ENCODE data around the gene TBC1D22B. TPM values are rescaled to one million over a fixed set of nuclear protein-coding genes. Genes with fewer than 3 reads are reported as not detected.

Gene TBC1D22B
- total RNA-seq, 1 experiment from 2014 or later = 9.1 TPM

DNA sequence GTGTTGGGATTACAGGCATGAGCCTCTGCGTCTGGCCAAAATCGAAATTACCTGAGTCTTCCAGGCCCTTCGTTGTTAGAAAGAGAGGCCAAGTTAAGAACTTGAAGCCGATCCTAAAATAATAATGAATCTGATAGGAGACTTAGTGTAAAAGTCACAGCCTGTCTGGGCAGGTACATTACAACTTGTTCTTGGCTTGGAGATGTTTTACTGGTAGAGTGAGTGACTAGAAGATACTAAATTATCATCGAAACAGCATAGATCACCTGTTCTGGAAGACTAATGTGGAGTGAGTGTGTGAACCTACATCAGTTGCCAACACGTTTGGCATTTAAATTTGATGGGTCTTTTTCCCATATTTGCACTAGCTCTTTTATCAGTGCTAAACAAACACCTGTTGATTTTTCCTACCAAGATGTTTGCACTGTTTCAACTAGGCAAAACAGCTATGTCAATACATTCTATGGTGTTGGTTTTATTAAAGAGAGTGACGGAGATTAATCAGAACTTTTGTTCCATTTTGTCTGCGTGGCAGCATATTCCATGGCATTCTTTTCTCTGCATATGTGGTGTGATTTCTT lies 5.0 kb downstream of the TBC1D22B start:
- Histone ChIP-seq H3K27ac (ENCODE audit: low read length) (no peak overlapping the region), H3K9me3 (ENCODE audit: low read length) (no peaks in the 10 kb centered on the region), H3K9me2 (replicated peaks; ENCODE audit: low read length) (no peaks in the 10 kb centered on the region), H3K9ac (ENCODE audit: low read length) (no peak overlapping the region), H3K4me1 (ENCODE audit: insufficient read depth, low read length) (peaks cover 17% of the 10 kb centered on the region), H3K4me3 (ENCODE audit: low read length) (no peak overlapping the region), H3K4me2 (ENCODE audit: low read length) (no peak overlapping the region), H2AFZ (ENCODE audit: low read length) (no peak overlapping the region), H3F3A (ENCODE audit: low read length, unreplicated experiment) (no peaks in the 10 kb centered on the region), H3K36me3 (ENCODE audit: low read depth, low read length) (no peaks in the 10 kb centered on the region), H4K20me1 (ENCODE audit: low read length) (no peaks in the 10 kb centered on the region), H3K27me3 (ENCODE audit: low read length) (no peaks in the 10 kb centered on the region), H3K79me2 (ENCODE audit: low read length) (peaks cover 84% of the 10 kb centered on the region)
- POLR2A ChIA-PET (ENCODE audit: unreplicated experiment) = no interaction called here
- ATAC-seq (no peak), DNase-seq (no peak)
- TF ChIP-seq, protein P1, sequence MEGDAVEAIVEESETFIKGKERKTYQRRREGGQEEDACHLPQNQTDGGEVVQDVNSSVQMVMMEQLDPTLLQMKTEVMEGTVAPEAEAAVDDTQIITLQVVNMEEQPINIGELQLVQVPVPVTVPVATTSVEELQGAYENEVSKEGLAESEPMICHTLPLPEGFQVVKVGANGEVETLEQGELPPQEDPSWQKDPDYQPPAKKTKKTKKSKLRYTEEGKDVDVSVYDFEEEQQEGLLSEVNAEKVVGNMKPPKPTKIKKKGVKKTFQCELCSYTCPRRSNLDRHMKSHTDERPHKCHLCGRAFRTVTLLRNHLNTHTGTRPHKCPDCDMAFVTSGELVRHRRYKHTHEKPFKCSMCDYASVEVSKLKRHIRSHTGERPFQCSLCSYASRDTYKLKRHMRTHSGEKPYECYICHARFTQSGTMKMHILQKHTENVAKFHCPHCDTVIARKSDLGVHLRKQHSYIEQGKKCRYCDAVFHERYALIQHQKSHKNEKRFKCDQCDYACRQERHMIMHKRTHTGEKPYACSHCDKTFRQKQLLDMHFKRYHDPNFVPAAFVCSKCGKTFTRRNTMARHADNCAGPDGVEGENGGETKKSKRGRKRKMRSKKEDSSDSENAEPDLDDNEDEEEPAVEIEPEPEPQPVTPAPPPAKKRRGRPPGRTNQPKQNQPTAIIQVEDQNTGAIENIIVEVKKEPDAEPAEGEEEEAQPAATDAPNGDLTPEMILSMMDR (conservative IDR thresholded peaks at IDR 0.05; ENCODE audit: low read depth, low read length) = no peak
- TF ChIP-seq EZH2phosphoT487 (IDR thresholded peaks at IDR 0.05; ENCODE audit: borderline replicate concordance, low read length) (no peak), EZH2 (IDR thresholded peaks at IDR 0.05; ENCODE audit: low read length, unreplicated experiment) (no peak)
- CTCF ChIA-PET = no interaction called here
- intact Hi-C loops (cut with micrococcal nuclease) = no loop called here
- no TSS peak for BruUV-seq (replicated peaks)

DNA sequence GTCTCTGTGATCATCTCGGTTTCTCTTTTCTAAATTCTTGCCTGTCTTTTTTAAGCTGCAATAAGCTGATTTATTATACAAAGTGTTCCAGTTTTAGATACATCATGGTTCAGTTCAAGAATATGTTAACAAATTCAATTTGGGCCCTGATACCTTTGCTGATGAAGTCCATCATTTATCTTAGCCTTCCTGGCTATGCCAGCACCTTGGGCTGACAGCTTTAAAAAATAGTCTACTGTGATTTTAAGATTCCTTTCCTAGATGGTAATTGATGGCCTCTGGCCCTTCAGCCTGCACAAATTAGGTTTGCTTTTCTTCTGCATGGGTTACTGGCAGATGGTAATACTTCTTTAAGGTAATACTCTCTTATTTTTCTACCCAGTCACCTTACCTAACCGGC lies 7.4 kb downstream of the TBC1D22B start:
- POLR2A ChIA-PET (ENCODE audit: unreplicated experiment) = no interaction called here
- Histone ChIP-seq H3K27ac (ENCODE audit: low read length) (no peak overlapping the region), H3K4me3 (ENCODE audit: low read length) (no peak overlapping the region), H3K9me3 (ENCODE audit: low read length) (no peaks in the 10 kb centered on the region), H3K4me2 (ENCODE audit: low read length) (no peak overlapping the region), H3F3A (ENCODE audit: low read length, unreplicated experiment) (no peaks in the 10 kb centered on the region), H3K9me2 (replicated peaks; ENCODE audit: low read length) (no peaks in the 10 kb centered on the region), H2AFZ (ENCODE audit: low read length) (no peak overlapping the region), H3K27me3 (ENCODE audit: low read length) (no peaks in the 10 kb centered on the region), H3K36me3 (ENCODE audit: low read depth, low read length) (no peaks in the 10 kb centered on the region), H3K9ac (ENCODE audit: low read length) (no peak overlapping the region), H4K20me1 (ENCODE audit: low read length) (no peaks in the 10 kb centered on the region), H3K4me1 (ENCODE audit: insufficient read depth, low read length) (0 out of 2 replicates have a peak, but pooled peaks cover 1% of the 10 kb centered on the region), H3K79me2 (ENCODE audit: low read length) (peaks cover 65% of the 10 kb centered on the region)
- CTCF ChIA-PET = interaction anchor here (0.6 kb wide), 1 partner anchor 308 kb away, joined by 5 read pairs; no protein-coding TSS in a partner anchor
- no peak for ATAC-seq
- intact Hi-C loops (cut with micrococcal nuclease) = no loop called here
- TF ChIP-seq, protein P1 (conservative IDR thresholded peaks at IDR 0.05; ENCODE audit: low read depth, low read length) = no peak
- TF ChIP-seq EZH2 (IDR thresholded peaks at IDR 0.05; ENCODE audit: low read length, unreplicated experiment) = no peak
- TF ChIP-seq EZH2phosphoT487 (IDR thresholded peaks at IDR 0.05; ENCODE audit: borderline replicate concordance, low read length) = no peak
- no TSS peak for BruUV-seq (replicated peaks)
- DNase-seq = no peak

DNA sequence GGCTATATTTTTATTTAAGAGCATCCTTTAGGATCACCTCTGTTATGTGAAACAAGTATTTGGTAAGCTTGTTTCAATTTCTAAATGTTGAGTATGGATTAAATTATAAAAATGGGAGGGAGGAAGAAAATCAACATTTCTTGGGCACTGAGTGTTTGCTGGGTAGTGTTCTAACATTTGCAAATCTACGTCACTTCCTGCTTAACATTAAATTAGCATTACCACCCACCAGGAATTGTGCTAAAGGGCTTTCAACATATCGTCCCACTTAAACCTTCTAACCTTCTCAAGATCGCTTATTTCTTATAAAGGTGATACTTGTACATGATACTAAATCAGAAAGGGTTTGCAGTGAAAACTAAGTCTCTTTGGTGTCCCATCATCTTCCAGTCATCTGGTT lies 8.3 kb downstream of the TBC1D22B start:
- Histone ChIP-seq H3K9ac (ENCODE audit: low read length) (no peak overlapping the region), H3K4me1 (ENCODE audit: insufficient read depth, low read length) (no peaks in the 10 kb centered on the region), H3F3A (ENCODE audit: low read length, unreplicated experiment) (no peaks in the 10 kb centered on the region), H3K4me2 (ENCODE audit: low read length) (no peak overlapping the region), H3K79me2 (ENCODE audit: low read length) (peaks cover 56% of the 10 kb centered on the region), H3K4me3 (ENCODE audit: low read length) (no peak overlapping the region), H3K9me3 (ENCODE audit: low read length) (no peaks in the 10 kb centered on the region), H3K27ac (ENCODE audit: low read length) (no peak overlapping the region), H4K20me1 (ENCODE audit: low read length) (no peaks in the 10 kb centered on the region), H3K9me2 (replicated peaks; ENCODE audit: low read length) (no peaks in the 10 kb centered on the region), H3K27me3 (ENCODE audit: low read length) (no peaks in the 10 kb centered on the region), H2AFZ (ENCODE audit: low read length) (no peak overlapping the region), H3K36me3 (ENCODE audit: low read depth, low read length) (peaks cover 4% of the 10 kb centered on the region; the same call in 1 of the 2 replicates)
- TF ChIP-seq EZH2phosphoT487 (IDR thresholded peaks at IDR 0.05; ENCODE audit: borderline replicate concordance, low read length) (no peak), EZH2 (IDR thresholded peaks at IDR 0.05; ENCODE audit: low read length, unreplicated experiment) (no peak)
- TF ChIP-seq, protein P1 (conservative IDR thresholded peaks at IDR 0.05; ENCODE audit: low read depth, low read length) = no peak
- BruUV-seq (replicated peaks) = no TSS peak
- intact Hi-C loops (cut with micrococcal nuclease) = no loop called here
- CTCF ChIA-PET = no interaction called here
- POLR2A ChIA-PET (ENCODE audit: unreplicated experiment) = no interaction called here
- ATAC-seq (no peak), DNase-seq (no peak)

Measured in PC-3 (cell line).